ENCODE data around the gene STAT4.
A peak's percentile ranks its signal among the peaks of the same experiment; 100 is the strongest.

The STAT4 gene

DNA sequence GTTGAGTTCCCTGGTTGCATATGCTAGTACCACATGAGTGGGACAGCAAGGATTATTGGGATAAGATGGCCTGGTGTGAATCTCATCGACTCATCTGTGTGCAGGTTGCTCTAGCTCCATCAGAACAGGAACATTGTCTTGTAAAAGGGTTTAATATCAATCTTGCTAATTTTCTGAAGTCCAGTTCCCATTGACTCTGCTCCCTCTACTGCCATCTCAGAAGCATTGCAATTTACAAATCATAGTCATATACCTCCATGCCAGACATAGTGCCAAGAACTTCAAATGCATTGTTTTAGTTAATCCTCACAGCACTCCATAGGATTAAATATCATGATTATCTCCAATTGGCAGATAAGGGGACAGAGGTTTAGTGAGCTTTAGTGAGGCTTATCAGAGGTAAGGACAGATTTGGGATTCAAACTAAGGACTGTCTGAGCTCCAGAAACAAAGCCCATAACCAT is 4.8 kb upstream of the STAT4 start:
- in situ Hi-C loops (cut with HindIII; ENCODE audit: low pct_ligation_motif_present, low pct_unique_long_range_greater_than_20kb, low sequenced_read_pairs), result loop anchor here (25.0 kb wide), 1 partner anchor 357 kb away; no protein-coding TSS in a partner anchor
- peak; percentile 57 for DNase-seq

DNA sequence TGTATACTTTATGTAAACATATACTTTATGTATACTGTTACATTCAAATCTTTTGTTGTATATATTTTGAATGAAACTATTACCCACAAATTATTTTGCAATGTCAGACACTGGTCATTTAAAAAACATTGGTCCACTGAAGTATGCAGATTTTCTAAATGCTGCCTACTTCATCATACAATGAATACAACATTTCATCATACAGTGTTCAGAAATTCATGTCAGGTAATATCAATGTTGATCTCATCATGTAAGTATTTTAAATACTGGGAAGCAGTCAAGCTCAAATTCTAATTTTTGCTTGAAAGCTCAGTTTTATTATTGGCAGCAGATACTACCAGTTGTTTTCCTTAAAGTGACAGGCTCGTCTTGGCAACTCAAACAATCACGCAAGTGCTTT is 2.9 kb upstream of the STAT4 start:
- DNase-seq, result no peak
- in situ Hi-C loops (cut with HindIII; ENCODE audit: low pct_ligation_motif_present, low pct_unique_long_range_greater_than_20kb, low sequenced_read_pairs), result loop anchor here (25.0 kb wide), 1 partner anchor 359 kb away; no protein-coding TSS in a partner anchor

DNA sequence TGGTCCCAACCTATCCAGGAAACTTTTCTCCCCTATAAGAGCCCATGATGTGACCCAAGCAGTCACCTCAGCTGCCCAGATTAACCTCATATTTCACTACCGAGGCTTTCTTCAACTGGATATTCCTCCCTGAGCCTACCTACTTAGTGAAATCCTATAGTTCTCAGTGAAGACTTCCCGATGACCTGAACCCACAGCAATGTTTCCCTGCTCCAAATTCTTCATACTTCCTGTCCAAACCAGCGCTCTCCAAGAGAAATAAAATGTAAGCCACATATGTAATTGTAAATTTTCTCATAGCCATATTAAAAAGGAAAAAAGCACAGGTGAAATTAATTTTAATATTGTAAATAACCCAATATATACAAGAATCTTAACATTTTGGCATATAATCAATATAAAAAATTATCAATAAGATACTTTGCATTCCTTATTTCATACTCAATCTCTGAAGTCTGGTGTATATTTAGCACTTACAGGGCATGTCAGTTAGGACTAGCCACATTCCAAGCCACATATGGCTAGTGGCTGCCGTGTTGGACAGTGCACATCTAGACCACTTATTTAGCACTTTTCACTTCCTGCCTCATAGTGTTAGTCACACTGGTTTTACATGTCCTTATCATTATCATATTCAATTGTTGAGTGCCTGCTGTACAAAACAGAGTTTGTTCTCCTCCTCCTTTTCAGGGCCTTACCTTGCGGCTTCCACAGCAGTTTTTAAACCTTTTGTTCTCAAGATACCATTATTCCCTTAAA is 1.9 kb upstream of the STAT4 start:
- DNase-seq, result no peak
- in situ Hi-C loops (cut with HindIII; ENCODE audit: low pct_ligation_motif_present, low pct_unique_long_range_greater_than_20kb, low sequenced_read_pairs), result loop anchor here (25.0 kb wide), 1 partner anchor 360 kb away; no protein-coding TSS in a partner anchor

DNA sequence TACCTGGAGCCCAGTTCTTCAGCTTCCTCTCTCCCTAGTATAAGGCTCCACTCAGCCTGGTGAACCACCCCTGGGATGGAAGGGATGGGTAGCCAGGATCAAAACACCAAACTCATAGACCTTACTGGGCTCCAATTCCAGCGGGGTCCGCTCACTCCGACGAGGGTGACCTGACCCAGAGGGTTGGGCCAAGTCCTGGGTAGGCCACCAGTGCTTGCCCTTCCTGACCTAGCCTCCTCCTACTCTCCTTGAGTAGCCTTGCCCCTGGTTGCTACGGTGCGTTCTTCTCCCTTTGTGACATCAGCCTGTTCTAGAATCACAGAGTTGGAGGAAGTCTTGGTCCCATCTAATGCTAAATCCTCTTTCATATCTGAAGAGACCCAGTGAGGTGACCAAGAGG is 537 bp upstream of the STAT4 start:
- in situ Hi-C loops (cut with HindIII; ENCODE audit: low pct_ligation_motif_present, low pct_unique_long_range_greater_than_20kb, low sequenced_read_pairs), result loop anchor here (25.0 kb wide), 1 partner anchor 361 kb away; no protein-coding TSS in a partner anchor
- DNase-seq, result no peak

DNA sequence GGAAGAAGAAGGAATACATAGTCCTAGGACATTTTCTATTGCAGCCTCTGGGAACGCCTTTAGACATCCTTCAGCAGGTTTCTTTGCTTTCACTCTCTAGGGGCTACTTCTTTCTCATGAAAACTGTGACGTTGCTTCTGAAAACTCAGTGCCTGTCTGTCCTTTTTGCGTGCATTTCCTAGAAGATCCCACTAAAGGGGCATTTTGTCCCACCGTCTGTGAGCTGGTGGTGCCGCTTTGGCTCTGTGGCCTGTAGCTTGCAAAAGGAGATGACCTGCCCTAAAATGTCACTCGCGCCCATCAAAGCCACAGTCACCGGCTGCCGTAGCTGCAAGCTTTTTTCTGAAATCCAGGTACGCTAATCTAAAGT is 579 bp downstream of the STAT4 start:
- in situ Hi-C loops (cut with HindIII; ENCODE audit: low pct_ligation_motif_present, low pct_unique_long_range_greater_than_20kb, low sequenced_read_pairs), result loop anchor here (25.0 kb wide), 1 partner anchor 362 kb away; no protein-coding TSS in a partner anchor
- DNase-seq, result peak; percentile 34

DNA sequence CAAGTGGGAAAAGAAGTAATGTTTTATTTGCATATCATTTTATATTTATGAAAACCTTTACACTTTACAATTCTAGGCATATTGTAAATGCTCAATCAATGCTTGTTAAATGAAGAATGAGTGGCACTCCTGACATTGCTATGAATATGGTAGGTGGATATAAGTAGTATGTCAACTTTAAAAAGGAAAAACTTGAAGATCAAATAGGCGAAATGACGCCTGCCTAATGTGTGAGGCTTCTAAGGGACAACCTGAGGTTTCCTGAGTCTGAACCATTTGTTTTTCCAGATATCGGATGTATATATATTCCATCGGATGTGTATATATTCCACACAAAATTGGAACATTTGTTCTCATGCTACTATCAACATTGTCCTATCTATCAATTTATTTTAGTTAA is 1.4 kb downstream of the STAT4 start:
- no peak for DNase-seq
- in situ Hi-C loops (cut with HindIII; ENCODE audit: low pct_ligation_motif_present, low pct_unique_long_range_greater_than_20kb, low sequenced_read_pairs), result no loop called here

DNA sequence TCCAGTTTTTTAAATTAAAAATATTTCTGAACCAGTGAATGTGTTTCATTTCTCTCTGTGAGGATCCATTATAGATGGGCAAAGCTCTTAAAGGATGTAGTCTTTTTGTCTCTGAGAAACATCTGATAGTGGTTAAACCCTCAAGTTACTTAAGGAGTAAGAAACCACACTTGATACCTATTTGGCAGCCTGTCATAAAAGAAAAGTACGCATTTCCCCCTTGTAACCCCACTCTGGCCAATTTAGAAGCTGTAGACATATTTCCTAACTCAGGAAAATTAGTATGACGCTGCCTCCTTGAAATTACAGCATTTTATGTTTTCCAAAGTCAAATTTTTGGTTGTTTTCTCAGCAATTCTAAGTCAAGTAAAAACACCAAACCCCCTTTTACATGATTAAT is 2.0 kb downstream of the STAT4 start:
- DNase-seq, result no peak

DNA sequence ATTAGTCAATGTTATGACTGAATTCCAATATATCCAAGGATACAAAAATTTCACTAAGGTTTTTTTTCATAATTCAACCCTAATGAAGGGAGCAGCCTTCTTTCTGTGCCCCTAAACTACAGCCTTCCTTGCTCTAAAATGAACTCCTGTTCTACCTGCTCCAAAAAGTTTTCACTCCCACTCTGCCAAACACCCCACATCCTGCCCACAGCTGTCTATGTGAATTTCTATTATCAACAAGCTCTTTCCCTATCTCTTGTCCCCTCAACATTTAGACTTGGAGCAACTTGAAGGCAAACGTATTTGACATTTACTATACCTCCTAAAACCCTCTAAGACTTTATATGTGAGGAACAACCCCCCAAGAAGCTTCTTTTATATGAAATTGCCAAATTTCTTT is 2.5 kb downstream of the STAT4 start:
- DNase-seq, result no peak
- in situ Hi-C loops (cut with HindIII; ENCODE audit: low pct_ligation_motif_present, low pct_unique_long_range_greater_than_20kb, low sequenced_read_pairs), result no loop called here

More for the DNA sequence above, 2.0 kb downstream of the STAT4 start:
- in situ Hi-C loops (cut with HindIII; ENCODE audit: low pct_ligation_motif_present, low pct_unique_long_range_greater_than_20kb, low sequenced_read_pairs), result no loop called here

DNA sequence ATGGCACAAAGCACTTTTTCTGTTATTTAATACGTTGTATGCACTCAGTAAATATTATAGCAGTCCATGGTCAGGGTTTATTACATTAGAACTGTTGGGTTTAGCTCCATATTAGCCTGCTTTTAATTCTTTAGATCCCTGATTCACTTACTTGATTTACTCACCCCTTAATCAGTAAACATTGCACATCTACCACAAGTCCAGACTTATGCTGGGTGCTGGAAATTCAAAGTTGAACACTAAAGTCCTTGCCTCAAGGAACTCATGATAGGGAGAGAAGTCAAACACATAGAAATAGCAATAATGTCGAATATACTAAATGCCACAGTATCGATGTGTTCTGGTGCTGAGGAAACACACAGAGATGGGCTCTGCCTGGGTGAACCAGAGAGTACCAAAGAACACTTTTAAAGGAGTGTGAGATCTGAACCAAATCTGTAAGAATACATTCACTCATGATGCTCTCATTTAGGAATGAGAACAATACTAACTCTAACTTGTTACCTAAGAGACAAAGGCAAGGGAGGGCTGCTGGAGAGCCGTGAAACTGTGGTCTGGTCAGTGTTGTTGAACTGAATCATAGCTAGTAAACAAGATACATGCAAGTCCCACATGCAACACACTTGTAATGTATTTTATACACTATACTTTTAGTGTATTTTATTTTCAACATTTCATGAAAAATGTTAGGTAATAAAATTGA is 4.9 kb downstream of the STAT4 start:
- no peak for DNase-seq
- in situ Hi-C loops (cut with HindIII; ENCODE audit: low pct_ligation_motif_present, low pct_unique_long_range_greater_than_20kb, low sequenced_read_pairs), result no loop called here

DNA sequence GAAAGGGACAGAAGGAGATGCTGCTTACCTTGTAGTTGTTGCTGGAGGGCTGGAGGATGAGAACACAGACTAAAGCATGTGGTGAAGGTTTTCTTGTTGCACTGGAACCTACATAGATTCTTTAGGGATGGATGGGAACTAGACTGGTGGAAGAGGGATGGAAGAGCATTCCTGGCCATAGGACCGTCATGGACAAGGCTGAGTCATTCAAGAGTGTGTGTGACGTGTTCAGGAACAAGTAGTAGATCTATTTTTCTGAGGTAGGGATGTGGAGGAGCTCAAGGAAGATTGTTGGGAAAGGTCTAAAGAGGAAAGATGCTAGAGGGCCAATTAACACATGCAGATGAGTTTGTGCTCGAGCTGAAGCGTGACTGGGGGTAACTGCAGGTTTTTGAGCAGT is 6.6 kb downstream of the STAT4 start:
- no peak for DNase-seq
- in situ Hi-C loops (cut with HindIII; ENCODE audit: low pct_ligation_motif_present, low pct_unique_long_range_greater_than_20kb, low sequenced_read_pairs), result no loop called here

DNA sequence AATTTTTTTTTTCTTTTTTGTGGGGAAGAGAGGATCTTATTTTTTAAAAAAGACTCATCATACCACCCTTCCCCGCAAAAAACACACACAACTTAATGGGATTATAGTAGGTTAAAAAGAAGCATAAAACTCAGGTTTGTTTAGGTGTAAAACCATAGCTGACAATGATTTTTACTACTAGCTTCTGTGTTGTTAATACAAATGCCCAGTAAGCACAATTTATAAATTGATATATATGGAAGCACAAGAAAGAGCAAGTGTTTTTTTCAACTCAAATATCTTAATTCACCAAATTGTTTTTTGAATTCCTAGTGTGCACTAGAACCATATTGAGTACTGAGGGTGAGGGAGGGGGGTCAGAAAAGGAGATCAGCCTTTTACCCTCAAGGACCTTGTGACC is 7.0 kb downstream of the STAT4 start:
- no peak for DNase-seq
- in situ Hi-C loops (cut with HindIII; ENCODE audit: low pct_ligation_motif_present, low pct_unique_long_range_greater_than_20kb, low sequenced_read_pairs), result no loop called here

DNA sequence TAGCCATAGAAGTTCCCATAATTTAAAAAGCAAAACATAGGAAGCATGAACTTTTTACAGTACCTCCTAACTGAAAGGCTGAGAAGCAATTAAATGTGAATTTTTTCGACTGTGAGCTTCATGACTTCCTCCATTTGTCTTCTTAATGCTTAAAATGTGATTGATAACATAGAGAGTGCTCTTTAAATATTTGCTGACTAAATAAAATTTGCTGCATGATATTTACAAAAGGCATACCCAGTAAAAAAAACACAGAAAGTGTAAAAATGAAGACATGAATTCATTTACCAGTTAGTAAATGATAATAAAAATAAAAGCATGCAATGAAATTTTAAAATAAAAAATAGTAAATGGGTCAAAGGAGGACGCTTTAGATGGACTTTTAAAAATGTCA is 21.9 kb downstream of the STAT4 start:
- in situ Hi-C loops (cut with HindIII; ENCODE audit: low pct_ligation_motif_present, low pct_unique_long_range_greater_than_20kb, low sequenced_read_pairs), result no loop called here
- DNase-seq, result no peak

DNA sequence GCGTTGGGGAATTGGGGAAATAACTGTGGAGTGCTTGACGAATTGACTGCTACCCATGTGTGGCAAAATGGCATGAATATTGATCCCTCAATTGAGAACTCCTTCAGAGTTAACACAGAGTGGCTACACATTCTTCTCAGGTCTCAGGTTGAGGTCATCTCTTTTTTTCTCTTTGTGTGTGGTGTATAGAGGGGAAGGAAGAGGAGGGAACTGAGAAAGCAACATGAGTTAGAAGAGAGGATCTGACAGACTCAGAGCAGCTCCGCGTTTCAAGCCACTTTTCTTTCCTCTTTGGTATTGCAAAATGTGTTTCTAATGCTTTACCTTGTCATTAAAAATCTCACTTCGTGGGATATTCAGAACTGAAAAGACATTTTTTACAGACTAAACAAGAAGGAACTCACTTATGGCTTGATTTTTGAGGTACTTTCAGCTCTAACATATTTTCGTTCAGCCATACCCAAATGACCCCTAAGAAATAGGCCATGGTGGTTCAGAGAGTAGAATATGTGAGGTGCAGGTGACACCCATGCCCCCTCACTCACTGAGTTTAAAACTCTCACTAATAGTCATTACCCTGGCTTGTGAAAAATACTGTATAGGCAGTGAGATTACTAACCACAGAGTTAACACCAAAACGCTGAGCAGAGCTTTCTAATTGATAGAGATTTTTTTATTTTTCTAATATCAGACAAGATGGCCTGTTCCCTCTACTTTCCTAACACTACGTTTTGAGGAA is 22.5 kb downstream of the STAT4 start:
- no peak for DNase-seq
- in situ Hi-C loops (cut with HindIII; ENCODE audit: low pct_ligation_motif_present, low pct_unique_long_range_greater_than_20kb, low sequenced_read_pairs), result no loop called here

DNA sequence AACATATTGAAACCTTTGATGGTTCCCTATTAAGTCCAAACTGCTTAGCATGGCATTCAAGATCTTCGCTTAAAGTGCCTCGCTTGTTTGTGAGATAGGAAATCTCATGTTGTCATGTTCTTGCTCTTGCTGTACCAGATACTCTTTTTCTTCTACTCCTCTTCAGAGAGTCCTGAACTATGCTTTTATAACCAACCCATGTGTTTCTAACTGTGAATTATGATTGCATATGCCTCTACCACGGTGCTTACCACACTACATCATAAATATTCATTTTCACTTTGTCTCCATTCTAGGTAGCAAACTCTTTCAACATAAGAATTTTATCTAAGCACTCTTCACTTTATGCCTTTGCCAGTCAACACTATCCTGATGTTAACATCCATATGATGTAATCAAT is 23.6 kb downstream of the STAT4 start:
- in situ Hi-C loops (cut with HindIII; ENCODE audit: low pct_ligation_motif_present, low pct_unique_long_range_greater_than_20kb, low sequenced_read_pairs), result no loop called here

DNA sequence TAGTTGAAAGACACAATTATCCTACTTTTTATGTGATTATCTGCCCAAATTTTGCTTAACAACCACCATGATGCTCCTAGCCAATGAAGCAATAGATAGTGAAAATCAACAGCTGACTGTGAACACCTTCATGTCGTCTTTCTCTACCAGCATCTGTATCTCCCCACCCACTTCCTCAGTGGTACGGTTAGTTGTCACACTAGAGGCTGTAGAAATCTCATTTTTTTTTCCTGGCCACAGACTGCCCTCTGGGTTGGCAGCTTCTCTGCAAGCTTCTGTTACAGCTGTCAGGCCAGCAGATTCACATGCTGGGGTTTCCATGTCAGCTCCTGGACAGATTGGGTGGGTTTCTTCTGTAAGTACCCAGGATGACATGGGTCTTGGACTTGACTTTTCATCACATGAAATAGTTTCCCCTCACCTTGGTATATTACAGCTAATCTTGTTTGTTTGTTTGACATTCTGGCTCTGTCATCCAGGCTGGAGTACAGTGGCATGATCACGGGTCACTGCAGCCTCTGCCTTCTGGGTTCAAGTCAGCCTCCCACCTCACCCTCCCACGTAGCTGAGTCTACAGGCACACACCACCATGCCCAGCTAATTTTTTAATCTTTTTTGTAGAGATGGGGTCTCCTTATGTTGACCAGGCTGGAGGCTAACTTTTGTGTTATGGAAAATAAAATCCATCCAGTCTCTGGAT is 24.3 kb downstream of the STAT4 start:
- in situ Hi-C loops (cut with HindIII; ENCODE audit: low pct_ligation_motif_present, low pct_unique_long_range_greater_than_20kb, low sequenced_read_pairs), result no loop called here
- no peak for DNase-seq

More for the DNA sequence above, 23.6 kb downstream of the STAT4 start:
- DNase-seq, result no peak

DNA sequence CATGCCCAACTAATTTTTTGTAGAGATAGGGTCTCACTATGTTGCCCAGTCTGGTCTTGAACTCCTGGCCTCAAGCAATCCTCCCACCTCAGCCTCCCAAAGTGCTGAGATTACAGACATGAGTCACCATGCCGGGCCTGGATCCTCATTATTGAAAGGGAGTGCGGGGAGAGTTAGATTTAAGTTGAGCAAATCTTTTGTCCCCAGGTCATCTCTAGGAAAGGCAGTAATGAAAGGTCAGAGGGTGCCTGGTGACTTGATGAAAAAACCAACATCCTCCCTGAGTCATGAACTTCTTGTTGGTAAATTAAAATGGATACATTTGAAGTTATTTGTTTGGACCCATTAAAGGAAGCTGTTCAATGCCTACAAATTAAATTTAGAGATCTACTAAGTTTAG is 25.1 kb downstream of the STAT4 start:
- in situ Hi-C loops (cut with HindIII; ENCODE audit: low pct_ligation_motif_present, low pct_unique_long_range_greater_than_20kb, low sequenced_read_pairs), result no loop called here
- DNase-seq, result no peak

DNA sequence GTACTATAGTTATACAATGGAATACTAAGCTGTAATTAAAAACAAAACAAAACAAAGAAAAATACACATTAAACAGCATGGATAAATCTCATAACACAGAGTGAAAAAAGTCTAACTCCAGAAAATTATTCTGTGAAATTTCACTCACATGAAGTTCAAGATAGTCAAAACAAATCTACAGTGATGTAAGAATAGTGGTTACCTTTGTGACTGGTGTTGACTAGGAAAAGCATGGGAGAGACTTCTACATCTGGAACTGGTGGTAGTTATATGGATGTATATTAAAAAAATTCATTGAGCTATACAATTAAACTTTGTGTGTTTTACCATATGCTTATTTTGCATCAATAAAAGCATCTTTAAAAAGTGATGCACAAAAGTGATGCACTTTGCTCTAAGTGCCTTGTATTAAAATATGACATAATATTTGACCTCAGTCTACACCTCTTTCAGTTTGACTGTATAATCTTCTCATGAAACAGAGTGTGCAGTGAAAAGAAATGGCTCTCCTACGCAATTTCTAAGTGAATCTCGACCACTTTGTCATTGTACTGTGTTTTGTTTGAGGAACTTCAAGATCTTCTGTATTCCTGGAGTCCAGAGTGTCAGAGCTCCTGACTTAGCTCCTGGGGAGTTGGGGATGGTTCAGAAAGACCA is 28.0 kb downstream of the STAT4 start:
- DNase-seq, result no peak
- in situ Hi-C loops (cut with HindIII; ENCODE audit: low pct_ligation_motif_present, low pct_unique_long_range_greater_than_20kb, low sequenced_read_pairs), result no loop called here

DNA sequence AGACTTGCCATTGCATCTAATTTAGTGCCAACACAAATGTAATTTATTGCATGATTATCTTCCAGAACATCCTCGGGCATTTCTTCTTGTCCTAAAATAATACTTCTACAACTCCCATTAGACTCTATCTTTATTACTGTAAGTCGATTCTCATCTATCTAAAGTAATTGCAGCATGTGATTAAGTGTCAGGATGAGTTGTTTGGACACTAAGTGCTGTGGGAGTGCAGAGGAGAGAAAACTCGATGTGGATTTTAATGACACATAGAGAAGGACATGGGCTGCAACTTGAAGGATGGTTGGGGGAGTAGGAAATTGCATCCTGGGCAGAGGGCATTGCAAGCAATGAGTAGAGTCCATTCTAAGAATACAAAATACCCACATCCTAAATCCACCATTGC is 33.5 kb downstream of the STAT4 start:
- in situ Hi-C loops (cut with HindIII; ENCODE audit: low pct_ligation_motif_present, low pct_unique_long_range_greater_than_20kb, low sequenced_read_pairs), result no loop called here

More for the DNA sequence above, 33.5 kb downstream of the STAT4 start:
- no peak for DNase-seq

Measured in ACHN (cell line).